ENCODE results near the gene AURKB.
A peak's percentile ranks its signal among the peaks of the same experiment; 100 is the strongest.

The AURKB gene

DNA sequence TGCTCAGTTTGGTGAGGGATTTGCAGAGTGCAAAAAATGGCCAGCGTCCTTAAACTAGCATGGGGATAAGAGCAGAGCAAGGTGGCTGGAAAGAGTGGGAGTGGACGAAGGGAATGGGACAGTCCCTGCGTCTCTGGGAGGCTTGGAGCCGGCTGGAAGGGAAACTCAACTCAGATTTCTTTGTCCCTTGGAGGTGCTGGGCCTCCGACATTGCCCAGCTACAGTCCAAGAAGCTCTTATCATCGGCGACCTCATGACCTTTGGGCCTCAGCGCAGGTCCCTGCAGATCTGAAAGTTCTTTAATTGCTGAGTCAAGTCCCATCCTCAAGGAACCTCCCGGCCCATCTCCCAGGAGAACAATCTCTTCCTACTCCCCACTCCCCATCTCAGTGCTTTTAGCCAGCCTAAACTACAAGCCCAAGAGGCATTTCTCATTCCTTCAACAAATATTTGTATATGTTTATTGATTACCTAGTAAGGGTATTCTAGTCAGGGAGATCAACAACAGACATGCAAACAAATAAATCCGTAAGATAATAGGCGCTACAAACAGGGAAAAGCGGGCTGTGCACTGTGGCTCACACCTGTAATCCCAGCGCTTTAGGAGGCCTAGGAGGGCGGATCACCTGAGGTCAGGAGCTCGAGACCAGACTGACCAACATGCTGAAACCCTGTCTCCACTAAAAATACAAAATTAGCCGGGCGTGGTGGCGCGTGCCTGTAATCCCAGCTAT lies 33.2 kb downstream of the AURKB start:
- Histone ChIP-seq H2AFZ (ENCODE audit: low read length) (peak overlapping the region; percentile 88), H3F3A (ENCODE audit: low read depth) (peaks cover 11% of the 10 kb centered on the region), H3K4me3 (ENCODE audit: low read length, poor library complexity, severe bottlenecking) (peak overlapping the region; percentile 76), H4K20me1 (ENCODE audit: insufficient read depth, low read length, poor library complexity, severe bottlenecking) (no peaks in the 10 kb centered on the region), H3K9me3 (ENCODE audit: insufficient read depth, low read depth, low read length) (no peaks in the 10 kb centered on the region), H3K36me3 (ENCODE audit: insufficient read depth, low read length) (no peaks in the 10 kb centered on the region), H3K4me1 (ENCODE audit: insufficient read depth, low read length, poor library complexity, severe bottlenecking) (peaks cover 31% of the 10 kb centered on the region), H3K27me3 (ENCODE audit: insufficient read depth, low read length, poor library complexity, severe bottlenecking) (no peaks in the 10 kb centered on the region), H3K79me2 (ENCODE audit: insufficient read depth, low read length) (peaks cover 6% of the 10 kb centered on the region; the same call in 1 of the 2 replicates), H3K9me2 (replicated peaks; ENCODE audit: low read depth, low read length) (no peaks in the 10 kb centered on the region), H3K4me2 (ENCODE audit: low read depth, low read length, poor library complexity, severe bottlenecking) (peak overlapping the region; percentile 90), H3K9ac (ENCODE audit: low read depth, low read length, poor library complexity, severe bottlenecking) (peak overlapping the region; percentile 70)
- TF ChIP-seq EZH2phosphoT487 (IDR thresholded peaks at IDR 0.05; ENCODE audit: borderline replicate concordance) = no peak
- TF ChIP-seq, protein P1, sequence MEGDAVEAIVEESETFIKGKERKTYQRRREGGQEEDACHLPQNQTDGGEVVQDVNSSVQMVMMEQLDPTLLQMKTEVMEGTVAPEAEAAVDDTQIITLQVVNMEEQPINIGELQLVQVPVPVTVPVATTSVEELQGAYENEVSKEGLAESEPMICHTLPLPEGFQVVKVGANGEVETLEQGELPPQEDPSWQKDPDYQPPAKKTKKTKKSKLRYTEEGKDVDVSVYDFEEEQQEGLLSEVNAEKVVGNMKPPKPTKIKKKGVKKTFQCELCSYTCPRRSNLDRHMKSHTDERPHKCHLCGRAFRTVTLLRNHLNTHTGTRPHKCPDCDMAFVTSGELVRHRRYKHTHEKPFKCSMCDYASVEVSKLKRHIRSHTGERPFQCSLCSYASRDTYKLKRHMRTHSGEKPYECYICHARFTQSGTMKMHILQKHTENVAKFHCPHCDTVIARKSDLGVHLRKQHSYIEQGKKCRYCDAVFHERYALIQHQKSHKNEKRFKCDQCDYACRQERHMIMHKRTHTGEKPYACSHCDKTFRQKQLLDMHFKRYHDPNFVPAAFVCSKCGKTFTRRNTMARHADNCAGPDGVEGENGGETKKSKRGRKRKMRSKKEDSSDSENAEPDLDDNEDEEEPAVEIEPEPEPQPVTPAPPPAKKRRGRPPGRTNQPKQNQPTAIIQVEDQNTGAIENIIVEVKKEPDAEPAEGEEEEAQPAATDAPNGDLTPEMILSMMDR (conservative IDR thresholded peaks at IDR 0.05; ENCODE audit: low read length) = no peak

DNA sequence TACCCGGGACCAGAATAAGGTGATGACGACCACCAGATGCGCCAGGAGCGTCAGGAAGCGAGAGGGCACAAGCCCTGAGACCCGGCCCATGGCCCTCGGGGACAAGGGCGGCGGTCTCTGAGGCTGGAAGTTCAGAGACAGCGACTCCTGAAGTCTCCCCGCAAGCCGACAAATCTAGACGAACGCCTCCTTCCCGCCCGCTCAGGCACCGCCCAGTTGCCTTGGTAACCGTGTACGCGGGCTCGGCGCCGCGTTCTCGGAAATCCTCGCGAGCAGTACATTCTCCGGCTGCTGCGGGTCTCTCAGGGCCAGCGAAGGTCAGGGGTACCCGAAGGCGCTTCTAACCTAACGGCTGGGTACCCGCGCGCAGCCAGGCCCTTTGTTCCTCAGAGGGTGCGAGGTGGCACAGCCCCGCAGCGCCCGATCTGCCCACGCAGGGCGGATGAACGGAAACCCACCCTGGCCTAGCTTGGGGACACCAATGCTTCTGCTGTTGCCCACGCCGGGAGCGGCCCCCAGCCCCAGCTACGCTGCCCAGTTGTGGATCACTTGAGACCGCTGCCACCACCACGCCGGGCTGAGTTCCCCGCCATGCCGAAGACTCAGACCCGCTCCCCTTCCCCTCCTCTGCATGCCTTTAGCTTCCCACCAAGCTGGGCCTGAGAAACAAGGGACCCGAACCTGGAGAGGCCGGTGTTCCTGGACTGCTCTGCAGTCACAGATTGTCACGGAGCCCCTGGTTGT lies 34.0 kb downstream of the AURKB start, which contains the start of gene TMEM107:
TSS of gene TMEM107 (minus strand) at position 184 of the 744 bp plus-strand sequence. CDS start at position 90, 94 bp downstream.
- Histone ChIP-seq H3K9ac (ENCODE audit: low read depth, low read length, poor library complexity, severe bottlenecking) (peak within 1 kb of the TSS; percentile 70), H3K36me3 (ENCODE audit: insufficient read depth, low read length) (no peaks in the 10 kb centered on the region), H3K4me2 (ENCODE audit: low read depth, low read length, poor library complexity, severe bottlenecking) (peak within 1 kb of the TSS; percentile 90), H3K27me3 (ENCODE audit: insufficient read depth, low read length, poor library complexity, severe bottlenecking) (no peaks in the 10 kb centered on the region), H4K20me1 (ENCODE audit: insufficient read depth, low read length, poor library complexity, severe bottlenecking) (no peaks in the 10 kb centered on the region), H3K4me3 (ENCODE audit: low read length, poor library complexity, severe bottlenecking) (peak within 1 kb of the TSS; percentile 76), H3K4me1 (ENCODE audit: insufficient read depth, low read length, poor library complexity, severe bottlenecking) (peaks cover 31% of the 10 kb centered on the region), H2AFZ (ENCODE audit: low read length) (peak within 1 kb of the TSS; percentile 88), H3F3A (ENCODE audit: low read depth) (peaks cover 11% of the 10 kb centered on the region), H3K9me3 (ENCODE audit: insufficient read depth, low read depth, low read length) (no peaks in the 10 kb centered on the region), H3K9me2 (replicated peaks; ENCODE audit: low read depth, low read length) (no peaks in the 10 kb centered on the region), H3K79me2 (ENCODE audit: insufficient read depth, low read length) (peaks cover 6% of the 10 kb centered on the region; the same call in 1 of the 2 replicates)
- TF ChIP-seq, protein P1 (conservative IDR thresholded peaks at IDR 0.05; ENCODE audit: low read length) = no peak
- TF ChIP-seq EZH2phosphoT487 (IDR thresholded peaks at IDR 0.05; ENCODE audit: borderline replicate concordance) = no peak

DNA sequence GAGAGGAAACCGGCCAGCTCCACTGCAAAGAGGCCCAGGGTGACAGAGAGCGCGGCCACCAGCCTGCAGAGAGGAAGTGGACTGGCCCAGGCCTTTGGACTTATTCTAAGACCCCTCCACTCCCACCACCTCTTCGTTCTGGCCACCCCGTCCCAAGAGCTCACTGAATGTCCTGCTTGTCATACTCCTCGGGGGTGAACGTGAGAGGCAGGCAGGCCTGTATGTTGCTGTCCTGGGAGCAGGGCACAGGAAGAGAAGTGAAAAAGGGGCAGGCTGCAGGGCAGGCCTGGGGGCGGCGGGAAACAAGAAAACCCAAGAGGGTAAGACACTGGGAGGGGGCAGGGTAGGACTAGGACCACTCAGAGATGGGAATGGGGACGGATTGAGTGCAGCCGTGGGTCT lies 34.6 kb downstream of the AURKB start:
- no peaks in the 10 kb centered on the region for H3K9me3 ChIP-seq (ENCODE audit: insufficient read depth, low read depth, low read length)
- H3K27me3 ChIP-seq (ENCODE audit: insufficient read depth, low read length, poor library complexity, severe bottlenecking) = no peaks in the 10 kb centered on the region
- H3K36me3 ChIP-seq (ENCODE audit: insufficient read depth, low read length) = no peaks in the 10 kb centered on the region
- H3K9ac ChIP-seq (ENCODE audit: low read depth, low read length, poor library complexity, severe bottlenecking) = peak overlapping the region; percentile 70
- peaks cover 31% of the 10 kb centered on the region for H3K4me1 ChIP-seq (ENCODE audit: insufficient read depth, low read length, poor library complexity, severe bottlenecking)
- peak overlapping the region; percentile 76 for H3K4me3 ChIP-seq (ENCODE audit: low read length, poor library complexity, severe bottlenecking)
- H3F3A ChIP-seq (ENCODE audit: low read depth) = peaks cover 11% of the 10 kb centered on the region
- TF ChIP-seq, protein P1 (conservative IDR thresholded peaks at IDR 0.05; ENCODE audit: low read length) = no peak
- no peak for TF ChIP-seq EZH2phosphoT487 (IDR thresholded peaks at IDR 0.05; ENCODE audit: borderline replicate concordance)
- peak overlapping the region; percentile 90 for H3K4me2 ChIP-seq (ENCODE audit: low read depth, low read length, poor library complexity, severe bottlenecking)
- H4K20me1 ChIP-seq (ENCODE audit: insufficient read depth, low read length, poor library complexity, severe bottlenecking) = no peaks in the 10 kb centered on the region
- H3K9me2 ChIP-seq (replicated peaks; ENCODE audit: low read depth, low read length) = no peaks in the 10 kb centered on the region
- peak overlapping the region; percentile 88 for H2AFZ ChIP-seq (ENCODE audit: low read length)
- peaks cover 6% of the 10 kb centered on the region; the same call in 1 of the 2 replicates for H3K79me2 ChIP-seq (ENCODE audit: insufficient read depth, low read length)
